ENCODE measurements around the gene TRIM31. TPM values are rescaled to one million over a fixed set of nuclear protein-coding genes. Genes with fewer than 3 reads are reported as not detected.

The TRIM31 gene
- total RNA-seq, 2 experiments from 2014 or later, result not detected

DNA sequence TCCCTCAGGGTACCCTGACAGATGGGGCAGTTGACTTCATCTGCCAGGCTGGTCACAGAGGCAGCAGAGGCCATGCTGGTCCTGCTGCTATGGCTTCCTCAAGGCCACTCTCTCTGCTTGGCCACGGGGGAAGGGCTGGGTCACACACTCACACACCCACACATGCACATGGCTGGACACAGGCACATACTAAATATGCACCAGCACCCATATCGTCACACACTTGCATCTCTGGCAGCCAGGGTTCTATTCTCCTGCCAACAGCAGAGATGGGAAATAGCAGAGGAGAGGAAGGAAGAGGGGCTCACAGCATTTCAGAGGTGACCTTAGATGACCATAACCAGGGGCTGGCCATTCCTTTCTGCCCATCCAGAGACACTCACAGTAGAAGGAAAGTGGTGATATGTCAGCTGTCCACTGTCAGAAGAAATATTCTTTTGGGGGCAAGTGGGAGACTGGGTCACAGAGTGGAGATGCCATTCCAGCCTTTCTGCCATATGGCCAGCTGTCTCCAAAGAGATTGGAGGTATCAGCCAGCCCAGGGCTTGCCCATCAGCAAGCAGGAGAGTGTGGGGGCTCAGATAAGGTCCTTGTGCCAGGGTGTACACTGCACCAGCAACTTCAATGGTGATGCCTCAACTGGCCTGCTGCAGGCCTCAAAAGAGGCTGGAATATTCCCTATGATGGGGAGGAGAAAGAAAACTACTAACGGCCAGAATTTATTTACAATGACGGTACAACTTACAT, 48.1 kb upstream of the TRIM31 start, which contains the start of gene TRIM10:
TSS of gene TRIM10 (minus strand) at position 427 of the 747 bp plus-strand sequence. CDS start at position 74, 353 bp downstream.
- intact Hi-C loops (cut with micrococcal nuclease; ENCODE audit: unreplicated experiment), result no loop called here
- no peaks in the 10 kb centered on the region for H3K9me2 ChIP-seq (ENCODE audit: insufficient read depth, low read length)
- ChIA-PET CTCF (ENCODE audit: unreplicated experiment) (no interaction called here), POLR2A (no interaction called here)
- H3K79me2 ChIP-seq (ENCODE audit: insufficient read depth, low read depth, low read length), result no peaks in the 10 kb centered on the region
- no peaks in the 10 kb centered on the region for H3K9me3 ChIP-seq (ENCODE audit: low read length)
- DNase-seq (ENCODE audit: low spot score), result no peak
- no peak within 1 kb of the TSS for H3K4me2 ChIP-seq (ENCODE audit: low read length)
- no peaks in the 10 kb centered on the region for H4K20me1 ChIP-seq (ENCODE audit: insufficient read depth, low read length)
- BruUV-seq (replicated peaks), result no TSS peak
- H3K36me3 ChIP-seq (ENCODE audit: insufficient read depth, low read length), result no peaks in the 10 kb centered on the region
- H2AFZ ChIP-seq (ENCODE audit: low read length), result no peak within 1 kb of the TSS
- no peaks in the 10 kb centered on the region for H3K4me1 ChIP-seq (ENCODE audit: insufficient read depth, low read length, poor library complexity, severe bottlenecking)
- TF ChIP-seq EZH2phosphoT487 (IDR thresholded peaks at IDR 0.05; ENCODE audit: borderline replicate concordance, low read depth, low read length), result no peak
- TF ChIP-seq, protein P1, sequence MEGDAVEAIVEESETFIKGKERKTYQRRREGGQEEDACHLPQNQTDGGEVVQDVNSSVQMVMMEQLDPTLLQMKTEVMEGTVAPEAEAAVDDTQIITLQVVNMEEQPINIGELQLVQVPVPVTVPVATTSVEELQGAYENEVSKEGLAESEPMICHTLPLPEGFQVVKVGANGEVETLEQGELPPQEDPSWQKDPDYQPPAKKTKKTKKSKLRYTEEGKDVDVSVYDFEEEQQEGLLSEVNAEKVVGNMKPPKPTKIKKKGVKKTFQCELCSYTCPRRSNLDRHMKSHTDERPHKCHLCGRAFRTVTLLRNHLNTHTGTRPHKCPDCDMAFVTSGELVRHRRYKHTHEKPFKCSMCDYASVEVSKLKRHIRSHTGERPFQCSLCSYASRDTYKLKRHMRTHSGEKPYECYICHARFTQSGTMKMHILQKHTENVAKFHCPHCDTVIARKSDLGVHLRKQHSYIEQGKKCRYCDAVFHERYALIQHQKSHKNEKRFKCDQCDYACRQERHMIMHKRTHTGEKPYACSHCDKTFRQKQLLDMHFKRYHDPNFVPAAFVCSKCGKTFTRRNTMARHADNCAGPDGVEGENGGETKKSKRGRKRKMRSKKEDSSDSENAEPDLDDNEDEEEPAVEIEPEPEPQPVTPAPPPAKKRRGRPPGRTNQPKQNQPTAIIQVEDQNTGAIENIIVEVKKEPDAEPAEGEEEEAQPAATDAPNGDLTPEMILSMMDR (conservative IDR thresholded peaks at IDR 0.05; ENCODE audit: low read length), result no peak
- no peak within 1 kb of the TSS for H3K27ac ChIP-seq (ENCODE audit: low read depth, low read length, poor library complexity, severe bottlenecking)
- H3K4me3 ChIP-seq (ENCODE audit: low read depth, low read length, poor library complexity, severe bottlenecking), result no peak within 1 kb of the TSS

DNA sequence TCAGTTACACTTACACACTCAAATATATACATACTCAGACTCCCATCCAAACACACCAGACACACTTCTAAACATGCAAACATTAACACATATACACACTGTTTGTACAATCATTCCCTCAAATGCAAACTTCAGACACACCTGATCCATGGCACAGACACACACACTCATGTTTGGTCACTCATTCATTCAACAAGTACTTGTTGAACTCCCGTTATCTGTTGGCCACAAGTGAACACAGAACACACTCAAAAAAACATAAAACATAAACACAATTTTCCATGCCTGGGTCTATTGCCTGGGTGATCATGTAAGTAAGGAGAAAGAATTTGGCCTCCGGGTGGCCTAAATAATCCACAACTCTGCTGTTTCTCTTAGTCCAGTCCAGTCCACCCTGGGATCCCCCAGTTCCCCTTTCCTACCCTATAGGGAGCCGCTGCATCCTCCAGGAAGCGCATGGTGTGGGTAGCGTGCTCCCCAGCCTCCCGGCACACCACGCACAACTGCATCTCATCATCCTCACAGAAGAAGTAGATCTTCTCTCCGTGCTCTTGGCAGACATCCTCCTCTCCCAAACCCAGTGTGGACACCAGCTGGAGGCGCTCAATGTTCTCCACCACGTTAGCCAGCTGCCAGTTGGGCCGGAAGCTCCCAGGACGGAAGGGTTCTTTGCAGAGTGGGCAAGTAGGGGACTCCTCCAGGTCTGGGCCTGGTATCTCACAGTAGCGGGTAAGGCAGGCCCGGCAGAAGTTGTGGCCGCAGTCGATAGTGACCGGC, 47.3 kb upstream of the TRIM31 start:
- TF ChIP-seq, protein P1 (conservative IDR thresholded peaks at IDR 0.05; ENCODE audit: low read length), result no peak
- TF ChIP-seq EZH2phosphoT487 (IDR thresholded peaks at IDR 0.05; ENCODE audit: borderline replicate concordance, low read depth, low read length), result no peak

More for the DNA sequence above, 47.3 kb upstream of the TRIM31 start:
- BruUV-seq (replicated peaks), result no TSS peak
- POLR2A ChIA-PET, result no interaction called here
- intact Hi-C loops (cut with micrococcal nuclease; ENCODE audit: unreplicated experiment), result no loop called here
- Histone ChIP-seq H3K4me1 (ENCODE audit: insufficient read depth, low read length, poor library complexity, severe bottlenecking) (no peaks in the 10 kb centered on the region), H3K9me3 (ENCODE audit: low read length) (no peaks in the 10 kb centered on the region), H3K79me2 (ENCODE audit: insufficient read depth, low read depth, low read length) (no peaks in the 10 kb centered on the region), H2AFZ (ENCODE audit: low read length) (no peak overlapping the region), H3K4me3 (ENCODE audit: low read depth, low read length, poor library complexity, severe bottlenecking) (no peak overlapping the region), H3K27ac (ENCODE audit: low read depth, low read length, poor library complexity, severe bottlenecking) (no peak overlapping the region), H3K9me2 (ENCODE audit: insufficient read depth, low read length) (no peaks in the 10 kb centered on the region), H3K36me3 (ENCODE audit: insufficient read depth, low read length) (no peaks in the 10 kb centered on the region), H4K20me1 (ENCODE audit: insufficient read depth, low read length) (no peaks in the 10 kb centered on the region), H3K4me2 (ENCODE audit: low read length) (no peak overlapping the region)
- DNase-seq (ENCODE audit: low spot score), result no peak
- CTCF ChIA-PET (ENCODE audit: unreplicated experiment), result no interaction called here

Data from OCI-LY7 (cell line).